TTC549 (cell line): ENCODE data around the gene MAP4K1.

Experiments
- FAIRE-seq: peaks from 2 replicates; lab custom pipeline; 2012; peaks lifted over from hg19 to GRCh38; lab: Jason Lieb, UNC

Gene MAP4K1

DNA sequence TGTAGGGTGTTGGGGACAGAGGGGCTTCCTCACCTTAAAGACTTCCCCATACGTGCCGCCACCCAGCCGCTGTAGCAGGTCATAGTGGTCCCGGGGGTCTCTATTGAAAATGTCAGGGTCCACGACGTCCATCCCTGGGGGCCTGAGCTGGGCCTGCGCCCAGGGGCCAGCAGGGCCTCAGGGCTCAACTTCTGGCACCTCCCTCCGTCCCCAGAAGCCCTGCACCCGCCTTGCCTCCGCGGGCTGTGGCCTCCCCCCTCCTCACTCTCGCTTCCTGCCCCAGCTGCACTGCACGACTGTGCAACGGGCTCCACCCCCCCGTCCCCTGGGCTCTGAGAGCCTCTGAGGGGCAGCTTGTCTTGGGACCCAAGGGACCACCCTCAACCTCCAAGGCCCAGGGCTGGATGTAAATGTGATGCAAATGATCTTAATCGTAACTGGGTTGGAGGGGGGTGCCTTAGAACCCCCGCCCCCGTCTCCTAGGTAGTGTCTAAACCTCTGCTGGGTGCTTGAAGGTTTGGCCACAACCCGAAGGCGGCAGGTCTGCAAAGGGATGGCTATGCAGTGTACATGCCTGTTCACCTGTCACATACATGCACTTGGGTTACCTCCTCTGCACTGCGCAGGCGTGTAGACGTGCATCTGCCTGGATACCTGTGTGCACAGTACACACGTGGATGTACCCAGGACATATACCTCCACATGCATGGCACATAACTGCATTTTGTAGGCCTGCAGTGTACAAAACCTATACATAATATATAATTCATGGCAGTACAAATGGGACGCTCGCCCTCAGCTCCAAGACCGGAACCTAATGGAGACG is at the start of gene MAP4K1:
Gene MAP4K1 (minus strand): TSS at position 190 of the 826 bp plus-strand sequence. CDS start 58 bp downstream, at position 132.
- FAIRE-seq = no peak

DNA sequence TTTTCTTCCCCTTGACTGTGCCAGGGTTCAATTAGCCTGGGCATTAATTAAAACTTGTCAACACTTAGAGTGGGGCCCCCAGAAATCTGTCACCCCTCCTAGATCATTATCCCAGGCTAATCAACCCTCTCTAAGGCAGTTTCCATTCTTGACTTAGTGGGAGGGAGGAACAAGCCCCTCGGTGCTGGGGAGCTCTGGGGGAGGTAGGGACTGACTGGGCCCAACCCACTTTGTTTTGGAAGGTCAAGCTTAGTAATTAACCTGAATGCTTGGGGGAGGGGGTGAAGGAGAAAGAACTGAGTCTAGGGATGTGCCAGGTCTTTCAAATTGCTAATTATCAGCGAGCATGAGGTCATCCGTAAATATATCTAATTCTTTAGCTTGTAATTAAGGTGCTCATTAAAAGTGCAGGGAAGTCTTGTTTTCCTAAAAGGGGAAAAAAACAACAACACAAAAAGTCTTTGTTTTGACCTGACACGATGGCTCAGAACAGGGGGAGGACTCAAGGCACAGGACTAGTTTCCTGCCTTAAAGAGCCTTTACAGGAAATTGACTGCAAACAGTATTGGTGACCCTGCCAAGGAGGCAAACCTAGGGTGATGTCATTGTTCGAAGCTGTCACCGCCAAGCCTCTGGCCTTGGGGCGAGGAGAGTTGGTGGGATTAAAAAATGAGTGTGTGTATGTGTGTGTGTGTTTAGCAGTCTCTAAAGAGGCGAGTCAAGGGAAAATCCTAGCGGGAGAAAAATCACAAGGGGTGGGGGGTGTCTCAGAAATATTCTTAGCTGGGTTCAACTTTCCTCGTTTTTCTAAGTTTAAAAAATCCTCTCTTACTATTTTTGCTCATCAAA is 49.1 kb upstream of the MAP4K1 start:
- FAIRE-seq = no peak

DNA sequence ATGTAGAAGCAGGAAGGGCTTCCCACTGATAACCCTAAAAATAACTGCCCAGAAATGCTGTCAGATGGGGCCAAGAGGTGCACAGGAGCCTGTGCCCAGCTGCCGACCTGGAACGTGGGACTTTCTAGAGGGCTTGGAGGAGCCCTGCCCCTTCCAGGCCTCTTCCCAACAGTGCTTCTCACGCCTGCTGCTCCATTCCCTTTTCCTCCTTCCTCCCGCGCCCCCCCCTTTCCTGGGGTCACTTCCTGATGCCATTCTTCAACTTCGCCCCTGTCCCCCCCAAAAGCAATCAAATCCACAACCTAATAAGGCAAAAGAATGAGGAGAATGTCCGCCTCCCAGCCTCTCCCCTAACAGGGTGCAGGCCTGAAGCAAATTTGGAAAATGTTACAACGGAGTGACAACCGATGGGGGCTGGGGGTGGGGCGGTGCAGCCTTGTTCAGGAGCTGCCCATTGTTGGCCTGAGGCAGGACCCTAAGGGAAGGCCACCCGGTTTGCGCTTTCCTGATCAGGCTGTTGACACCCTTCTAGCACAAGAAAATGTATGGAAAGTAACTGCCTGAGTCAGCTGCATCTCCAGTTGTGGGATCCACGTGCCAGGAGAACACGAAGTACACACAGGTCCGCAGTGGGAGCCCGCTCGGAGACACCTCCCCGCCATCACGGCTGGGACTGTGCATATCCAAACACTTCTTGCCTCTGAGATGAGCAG is 48.4 kb upstream of the MAP4K1 start:
- no peak for FAIRE-seq

DNA sequence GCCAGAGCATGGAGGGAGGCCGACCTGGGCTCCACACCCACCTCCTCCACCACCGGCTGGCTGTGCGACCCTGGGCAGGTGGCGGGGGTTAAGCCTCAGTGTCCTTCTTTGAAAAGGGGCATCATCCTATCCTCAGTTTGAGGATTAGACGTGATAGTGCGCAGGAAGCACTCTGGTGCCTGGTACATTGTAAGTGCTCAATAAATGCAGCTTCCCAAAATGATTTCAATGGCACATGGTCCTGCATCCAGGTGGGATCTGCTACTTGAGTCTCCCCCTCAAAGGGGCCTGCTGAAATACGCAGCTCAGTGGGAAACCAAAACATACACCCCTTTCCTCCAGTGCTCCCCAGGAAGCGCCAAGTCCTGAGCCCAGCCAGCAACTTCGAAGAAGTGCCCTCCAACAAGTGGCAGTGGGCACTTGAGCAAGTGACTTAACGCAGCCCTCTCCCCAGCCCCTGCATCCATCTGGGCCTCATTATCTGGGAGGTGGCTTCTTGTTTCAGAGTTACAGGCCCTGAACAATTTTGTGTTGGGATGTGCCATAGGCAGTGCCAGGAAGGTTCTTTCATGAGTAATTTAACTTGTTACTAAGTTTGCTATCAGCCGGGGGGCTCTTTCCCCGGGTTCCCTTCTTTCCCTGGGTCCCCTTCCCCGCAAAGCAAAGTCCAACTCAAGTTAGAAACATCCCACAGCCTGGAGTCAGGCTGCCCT is 47.6 kb upstream of the MAP4K1 start:
- no peak for FAIRE-seq

DNA sequence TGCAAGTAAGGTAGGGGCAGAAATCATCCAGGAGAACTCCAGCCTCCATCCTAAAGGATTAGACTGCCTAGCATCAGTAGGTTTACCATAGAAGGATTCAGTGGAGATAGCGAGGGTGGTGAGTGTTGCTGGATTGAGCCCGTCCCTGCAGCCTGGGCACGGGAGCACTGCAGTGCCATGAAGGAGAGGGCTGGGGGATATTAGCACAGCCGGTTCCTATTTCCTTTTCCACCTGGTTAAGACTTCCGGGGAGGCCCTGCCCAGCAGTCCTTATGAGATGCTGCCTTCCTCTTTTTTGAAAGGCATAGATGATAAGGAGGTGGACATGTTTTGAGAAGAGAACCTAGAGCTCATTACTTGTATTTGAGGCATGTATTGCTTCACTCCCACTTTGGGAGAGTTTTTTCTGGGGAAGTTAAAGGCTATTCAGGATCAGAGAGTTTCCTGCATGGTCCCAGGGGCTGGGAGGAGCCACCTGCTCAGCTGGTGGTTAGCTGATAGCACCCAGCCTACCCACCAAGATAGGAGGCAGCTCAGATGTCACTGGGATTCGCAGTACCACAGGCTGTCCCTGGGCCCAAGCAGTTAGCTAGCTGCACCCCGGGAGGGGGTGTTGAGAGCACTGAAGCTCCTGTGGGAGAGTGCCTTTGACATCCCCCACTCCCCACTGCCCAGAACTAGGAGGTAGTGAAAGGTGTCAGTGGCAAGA is 46.9 kb upstream of the MAP4K1 start:
- FAIRE-seq = no peak

DNA sequence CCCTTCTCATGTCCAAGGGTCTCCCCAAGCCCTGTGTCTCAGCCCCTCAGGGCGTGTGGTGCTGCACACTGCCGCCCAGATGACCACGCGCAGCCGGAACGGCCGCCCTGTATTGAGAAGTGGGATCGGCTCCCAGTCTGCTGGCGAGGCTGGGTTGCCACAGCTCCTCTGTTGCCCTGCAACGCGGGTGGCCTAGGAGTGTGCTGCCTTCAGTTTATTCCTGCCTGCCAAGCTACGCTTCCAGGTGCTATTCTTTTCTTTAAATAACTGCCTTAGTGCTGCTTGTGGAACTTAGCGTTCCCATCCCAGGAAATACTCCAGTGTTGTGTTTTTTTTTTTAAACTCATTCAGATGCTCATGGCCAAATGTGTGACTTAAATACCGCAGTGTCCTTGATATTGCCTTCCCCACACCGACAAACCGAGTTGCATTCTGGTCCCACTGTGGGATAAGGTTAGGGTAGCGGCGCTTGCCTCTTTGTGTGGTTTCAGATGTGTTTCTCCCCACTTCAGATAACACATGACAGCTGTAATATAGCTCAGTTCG is 46.3 kb upstream of the MAP4K1 start:
- FAIRE-seq = no peak

DNA sequence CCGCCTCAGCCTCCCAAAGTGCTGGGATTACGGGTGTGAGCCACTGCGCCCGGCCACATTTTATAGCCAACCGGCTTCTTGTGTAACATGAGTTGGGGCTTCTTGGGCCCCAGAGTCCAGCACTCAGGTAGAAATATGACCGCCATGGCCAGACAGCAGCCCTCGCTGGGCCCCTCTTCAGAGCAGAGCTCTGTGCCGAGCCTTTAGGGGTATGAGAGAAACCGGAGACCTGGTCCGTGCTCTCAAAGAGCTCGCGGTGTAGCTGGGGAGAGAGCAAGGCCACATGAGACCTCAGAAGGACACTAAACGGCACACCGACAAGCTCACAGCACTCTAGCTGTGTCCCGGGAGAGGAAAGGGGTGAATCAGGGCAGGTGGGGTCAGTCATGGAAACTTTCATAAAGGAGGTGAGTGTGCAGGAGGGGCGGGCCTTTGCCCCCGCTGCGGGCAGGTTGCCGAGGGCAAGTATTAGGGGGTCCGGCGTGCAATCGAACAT is 45.5 kb upstream of the MAP4K1 start:
- no peak for FAIRE-seq

DNA sequence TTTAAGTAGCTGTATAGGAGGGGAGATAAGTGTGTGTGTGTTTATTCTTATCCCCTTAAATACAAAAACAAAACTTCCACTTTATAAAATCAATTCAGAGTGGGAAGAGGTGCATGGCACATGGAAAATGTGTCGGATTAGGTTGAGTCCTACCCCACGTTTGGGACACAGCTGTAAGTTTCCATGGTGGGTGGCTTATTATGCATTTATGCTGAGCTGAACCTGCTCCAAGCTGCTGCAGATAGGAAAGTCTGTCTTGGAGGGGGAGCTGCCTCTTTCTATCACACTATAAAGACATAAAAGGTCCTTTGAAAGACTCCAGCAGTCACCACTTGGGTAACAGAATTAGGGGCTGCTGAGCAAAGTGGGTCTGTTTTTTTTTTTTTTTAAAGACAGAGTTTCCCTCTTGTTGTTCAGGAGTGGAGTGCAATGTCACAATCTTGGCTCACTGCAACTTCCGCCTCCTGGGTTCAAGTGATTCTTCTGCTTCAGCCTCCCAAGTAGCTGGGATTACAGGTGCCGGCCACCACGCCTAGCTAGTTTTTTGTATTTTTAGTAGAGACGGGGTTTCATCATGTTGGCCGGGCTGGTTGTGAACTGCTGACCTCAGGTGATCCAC is 44.9 kb upstream of the MAP4K1 start:
- no peak for FAIRE-seq

DNA sequence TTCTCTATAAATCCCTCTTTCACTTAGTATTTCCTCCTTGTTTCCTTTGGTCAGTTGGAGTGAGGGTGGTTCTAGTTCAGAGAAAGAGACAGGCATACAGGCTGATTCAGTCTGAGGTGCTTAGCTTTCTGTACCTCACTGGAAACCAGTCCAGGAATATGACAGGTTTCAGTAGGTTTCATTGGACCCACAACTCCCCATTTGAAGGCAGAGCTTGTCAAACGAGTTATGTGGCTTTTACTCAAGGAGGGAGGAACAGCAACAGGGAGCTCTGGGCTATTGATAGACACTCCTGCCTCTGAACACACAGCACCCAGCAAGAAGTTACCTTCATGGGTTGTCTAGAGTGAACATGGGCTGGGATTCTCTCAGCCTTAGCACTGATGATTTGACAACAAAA is 44.2 kb upstream of the MAP4K1 start:
- no peak for FAIRE-seq

DNA sequence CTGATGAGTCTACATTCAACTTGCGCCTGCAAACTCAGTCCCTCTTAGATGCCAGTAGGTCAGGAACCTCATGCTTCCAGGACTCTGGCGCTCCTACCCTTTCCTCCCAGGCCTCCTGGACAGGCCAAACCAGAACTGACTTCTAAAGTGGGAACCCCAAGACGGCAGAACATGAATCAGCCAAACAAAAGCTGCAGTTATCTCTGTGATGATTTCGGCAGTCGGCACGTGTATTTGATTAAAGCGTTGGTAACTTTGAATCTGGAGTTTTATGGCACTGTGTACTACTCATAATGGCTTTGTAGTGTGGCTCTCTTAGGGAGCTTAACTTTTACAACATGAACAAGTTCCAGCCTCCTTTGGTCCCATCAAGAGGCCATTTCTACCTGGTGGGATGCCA is 43.4 kb upstream of the MAP4K1 start:
- FAIRE-seq = no peak

DNA sequence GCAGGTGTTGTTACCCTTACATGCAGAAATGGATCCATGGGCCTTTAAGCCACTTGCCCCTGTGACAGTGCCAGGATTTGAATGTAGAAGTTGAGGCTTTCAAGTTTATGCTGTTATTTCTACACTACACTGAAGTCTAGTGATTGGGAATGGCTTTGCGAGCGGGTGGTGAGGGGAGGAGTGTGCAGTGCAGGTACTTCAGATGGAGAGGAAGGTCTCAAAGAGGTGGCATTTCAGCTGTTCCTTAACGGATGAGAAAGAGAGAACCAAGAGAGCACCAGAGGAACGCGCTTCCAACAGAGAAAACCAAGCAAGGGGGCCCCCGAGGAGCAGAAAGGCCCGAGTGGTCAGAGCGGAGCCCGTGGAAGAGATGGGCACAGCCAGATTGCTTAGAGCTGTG is 43.0 kb upstream of the MAP4K1 start:
- no peak for FAIRE-seq

DNA sequence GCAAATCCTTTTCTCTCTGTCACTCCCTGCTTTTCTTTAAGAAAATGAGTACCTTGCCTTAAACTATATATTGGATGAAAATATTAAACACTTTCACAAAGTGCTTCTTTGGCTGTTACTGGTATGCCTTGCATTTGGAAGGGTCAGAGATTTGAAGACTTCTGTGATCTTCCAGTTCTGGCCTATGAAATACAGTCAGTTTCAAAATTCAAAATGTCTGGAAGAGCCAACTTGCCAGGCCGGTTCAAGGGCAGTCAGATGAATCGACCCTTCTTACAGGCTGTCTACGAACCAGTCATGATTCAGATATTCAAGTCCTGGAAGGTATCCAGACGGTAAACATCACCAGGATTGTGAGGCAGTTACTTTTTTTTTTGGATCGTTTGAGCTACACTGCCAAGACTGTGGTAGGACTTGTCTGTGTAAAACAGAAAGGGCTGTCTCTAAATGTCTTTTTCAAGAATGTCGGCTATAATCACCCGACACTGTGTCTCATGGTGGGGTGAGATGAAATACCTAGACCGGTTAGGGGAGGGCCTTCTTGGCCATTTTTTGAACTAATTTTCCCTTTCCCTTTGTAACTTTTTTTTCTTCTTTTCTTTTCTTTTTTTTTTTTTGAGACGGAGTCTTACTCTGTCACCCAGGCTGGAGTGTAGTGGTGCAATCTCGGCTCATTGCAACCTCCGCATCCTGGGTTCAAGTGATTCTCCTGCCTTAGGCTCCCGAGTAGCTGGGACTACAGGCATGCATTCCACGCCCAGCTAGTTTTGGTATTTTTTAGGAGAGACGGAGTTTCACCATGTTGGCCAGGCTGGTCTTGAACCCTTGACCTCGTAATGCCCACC is 40.9 kb upstream of the MAP4K1 start:
- no peak for FAIRE-seq

DNA sequence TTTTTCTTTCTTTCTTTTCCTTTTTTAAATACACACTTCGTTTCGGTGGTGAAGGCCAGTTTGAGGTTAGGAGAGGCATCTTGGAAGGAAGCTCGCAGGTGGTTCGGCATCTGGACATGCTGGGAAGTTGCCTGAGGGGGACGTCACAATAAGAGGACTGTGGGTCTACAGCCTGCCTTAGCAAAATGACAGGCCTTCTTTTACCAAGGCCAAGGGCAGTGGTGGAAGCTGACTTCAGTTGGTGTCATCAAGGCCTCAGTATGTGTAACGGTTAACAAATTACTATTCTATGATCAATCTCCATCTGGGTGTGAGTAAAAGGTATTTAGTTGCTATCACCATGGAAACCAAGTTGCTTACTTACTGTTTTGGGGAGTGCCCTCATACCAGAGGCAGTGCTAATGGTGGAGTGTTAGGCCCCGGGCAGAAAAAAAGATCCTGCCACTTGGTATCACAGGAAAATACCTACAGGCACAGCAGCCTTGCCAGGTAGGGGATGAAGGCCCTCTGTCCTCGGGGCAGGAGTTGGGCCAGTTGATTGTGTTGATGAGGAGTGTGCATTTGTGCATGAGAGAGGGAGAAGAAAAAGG is 40.0 kb upstream of the MAP4K1 start:
- FAIRE-seq = no peak

DNA sequence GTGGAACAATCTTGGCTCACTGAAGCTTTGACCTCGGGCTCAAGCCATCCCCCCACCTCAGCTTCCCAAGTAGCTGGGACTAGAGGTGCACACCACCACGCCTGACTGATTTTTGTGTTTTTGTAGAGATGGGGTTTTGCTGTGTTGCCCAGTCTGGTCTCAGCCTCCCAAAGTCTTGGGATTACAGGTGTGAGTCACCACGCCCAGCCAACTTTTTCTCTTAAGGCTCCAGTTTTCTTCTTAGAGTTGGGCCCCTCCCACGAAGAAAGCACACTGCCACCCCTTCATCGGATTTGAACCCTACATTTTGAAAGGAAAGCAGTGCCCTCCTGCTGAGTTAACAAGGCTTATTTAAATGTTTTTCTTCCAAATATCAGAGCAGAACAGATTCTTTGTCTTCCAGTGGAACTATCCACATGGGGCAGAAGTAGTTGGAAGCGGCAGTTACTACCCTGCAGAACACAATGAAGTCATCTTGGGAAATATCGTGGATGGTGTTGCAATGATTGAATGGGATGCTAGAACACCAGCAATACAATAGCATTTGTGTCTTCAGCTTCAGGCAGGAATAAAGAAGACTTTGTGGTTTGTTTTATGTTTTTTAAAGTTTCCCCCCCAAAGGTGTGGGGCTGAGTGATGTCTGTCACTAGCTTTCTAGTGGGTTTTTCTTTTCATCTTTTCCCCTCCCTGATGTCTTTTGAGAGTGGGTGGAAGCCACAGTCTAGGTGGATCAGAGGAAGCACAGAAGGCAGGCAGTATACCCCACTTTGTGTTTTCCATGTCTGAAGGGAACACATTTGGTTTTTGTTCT is 38.6 kb upstream of the MAP4K1 start:
- FAIRE-seq = no peak

DNA sequence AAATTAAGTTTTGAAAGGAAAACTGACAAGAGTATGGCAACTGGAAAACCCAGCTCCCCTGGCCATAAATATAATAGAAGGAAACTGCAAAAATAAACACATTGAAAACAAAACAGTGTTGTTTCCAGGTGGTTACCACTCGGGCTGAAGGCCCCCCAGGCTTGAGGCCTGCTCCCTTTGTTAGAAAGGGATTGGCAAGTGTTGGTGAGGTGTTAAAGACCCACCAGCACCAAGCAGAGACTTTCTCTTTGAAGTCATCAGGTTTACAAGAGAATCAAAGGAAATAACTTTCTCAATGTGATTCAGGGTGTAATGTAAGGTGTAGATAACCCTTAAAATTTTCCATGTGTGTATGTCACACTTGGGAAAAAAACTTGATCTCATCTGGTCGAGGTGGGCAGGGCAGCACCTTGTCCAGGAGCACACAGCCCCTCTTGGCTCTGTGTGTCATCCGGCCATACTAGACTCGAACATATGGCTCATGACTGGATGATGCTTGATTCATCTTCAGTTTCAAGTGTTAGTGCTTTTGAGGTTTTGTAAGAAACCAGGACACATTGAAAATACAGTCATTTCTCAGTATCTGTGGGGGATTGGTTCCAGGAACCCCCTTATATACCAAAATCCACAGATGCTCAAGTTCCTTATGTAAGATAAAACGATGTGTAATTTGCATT is 37.5 kb upstream of the MAP4K1 start:
- FAIRE-seq = no peak

DNA sequence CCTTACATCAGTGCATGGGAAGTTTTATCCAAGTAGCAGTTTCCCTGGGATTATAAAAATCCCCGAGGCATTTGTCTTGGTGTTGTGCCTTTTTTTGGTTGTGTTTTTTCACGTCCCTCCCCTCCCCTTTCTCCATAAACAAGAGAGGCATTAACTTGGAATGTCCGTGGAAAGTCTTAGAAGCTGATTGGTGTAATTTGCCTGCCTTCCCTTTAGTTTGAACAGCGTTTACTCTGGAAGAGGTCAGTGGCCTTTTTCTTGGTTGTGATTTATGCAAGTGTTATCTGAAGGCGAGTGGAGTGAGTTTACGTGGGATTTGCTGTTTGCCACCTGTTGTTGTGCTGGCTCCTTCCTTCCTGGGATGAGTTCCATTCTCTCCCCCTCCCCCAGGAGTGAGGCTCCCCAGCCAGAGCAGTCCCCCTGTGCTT is 36.9 kb upstream of the MAP4K1 start:
- no peak for FAIRE-seq

DNA sequence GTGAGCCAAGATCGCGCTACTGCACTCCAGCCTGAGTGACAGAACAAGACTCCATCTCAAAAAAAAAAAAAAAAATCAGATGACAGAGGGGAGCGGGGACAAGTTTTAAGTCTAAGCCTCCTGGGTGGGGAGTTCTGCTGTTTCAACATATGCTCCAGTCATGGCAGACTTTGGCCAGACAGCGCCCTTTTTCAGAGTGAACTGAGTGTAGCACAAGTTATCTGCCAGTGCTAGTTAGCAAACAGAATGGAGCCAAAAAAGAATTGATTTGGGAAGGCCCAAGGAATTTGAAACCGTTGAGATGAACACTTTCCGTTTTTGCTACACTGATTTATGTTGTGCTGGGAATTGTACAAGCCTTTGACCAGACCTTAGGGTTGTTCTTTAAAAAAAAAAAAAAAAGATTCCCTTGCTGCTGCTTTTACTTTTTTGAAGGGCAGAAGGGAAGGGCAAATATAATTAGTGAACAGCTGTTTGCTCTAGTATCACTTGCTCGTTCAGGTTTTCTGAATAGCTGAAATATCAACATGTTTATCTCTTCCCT is 35.3 kb upstream of the MAP4K1 start:
- FAIRE-seq = no peak
